H9 (cell line): ENCODE results near the gene OR6J1. TPM values are rescaled to one million over a fixed set of nuclear protein-coding genes. Genes with fewer than 3 reads are reported as not detected.
A peak's percentile ranks its signal among the peaks of the same experiment; 100 is the strongest.

Experiments
- DNase-seq: peaks from one replicate; pipeline ENCODE4 v3.0.0-alpha.2; 2017
- H2AFZ ChIP-seq: one replicate; pipeline ENCODE4 v1.6.1; 2013; ENCODE audit warnings: mild to moderate bottlenecking, low read length, control low read depth, moderate library complexity
- H2AK5ac ChIP-seq: 2 replicates; pipeline ENCODE4 v1.6.1; 2013; ENCODE audit warnings: low read length, control low read depth, mixed read lengths; ENCODE audit not compliant: insufficient read length
- H2BK120ac ChIP-seq: one replicate; pipeline ENCODE4 v1.6.1; 2013; ENCODE audit warnings: low read depth, mild to moderate bottlenecking, low read length, control low read depth, inconsistent platforms; ENCODE audit not compliant: poor library complexity, severe bottlenecking
- H2BK12ac ChIP-seq: 2 replicates; pipeline ENCODE4 v1.6.1; 2013; ENCODE audit warnings: low read length, control low read depth, mixed read lengths, low read depth; ENCODE audit not compliant: insufficient read length
- H2BK15ac ChIP-seq: 2 replicates; pipeline ENCODE4 v1.6.1; 2013; ENCODE audit warnings: low read depth, low read length, control low read depth
- H2BK20ac ChIP-seq: one replicate; pipeline ENCODE4 v1.6.1; 2013; ENCODE audit warnings: low read depth, mild to moderate bottlenecking, low read length, control low read depth, inconsistent platforms; ENCODE audit not compliant: poor library complexity, severe bottlenecking
- H2BK5ac ChIP-seq: 2 replicates; pipeline ENCODE4 v1.6.1; 2013; ENCODE audit warnings: low read length, control low read depth, mixed read lengths; ENCODE audit not compliant: insufficient read length
- H3K14ac ChIP-seq: 2 replicates; pipeline ENCODE4 v1.6.1; 2013; ENCODE audit warnings: low read length, control low read depth; ENCODE audit not compliant: insufficient read depth
- H3K18ac ChIP-seq: 2 replicates; pipeline ENCODE4 v1.6.1; 2013; ENCODE audit warnings: low read depth, mild to moderate bottlenecking, mixed read lengths, low read length, control low read depth; ENCODE audit not compliant: insufficient read length
- H3K23ac ChIP-seq: 2 replicates; pipeline ENCODE4 v1.6.1; 2013; ENCODE audit warnings: low read length, control low read depth, mixed read lengths, low read depth; ENCODE audit not compliant: insufficient read length
- H3K23me2 ChIP-seq: 2 replicates; pipeline ENCODE4 v1.6.1; 2013; ENCODE audit warnings: low read depth, mild to moderate bottlenecking, mixed read lengths, low read length, control low read depth; ENCODE audit not compliant: insufficient read length, poor library complexity, severe bottlenecking
- H3K27ac ChIP-seq: 2 replicates; pipeline ENCODE4 v1.5.1; 2013; ENCODE audit warnings: low read length, control low read depth, mixed read lengths, low read depth; ENCODE audit not compliant: insufficient read length
- H3K27me3 ChIP-seq: 2 replicates; pipeline ENCODE4 v1.6.1; 2013; ENCODE audit warnings: low read length, control low read depth, inconsistent platforms; ENCODE audit not compliant: insufficient read depth
- H3K4ac ChIP-seq: 2 replicates; pipeline ENCODE4 v1.6.1; 2013; ENCODE audit warnings: low read depth, mild to moderate bottlenecking, control low read depth, inconsistent platforms, low read length, moderate library complexity
- H3K4me1 ChIP-seq: 2 replicates; pipeline ENCODE4 v1.6.1; 2013; ENCODE audit warnings: low read length, control low read depth, inconsistent platforms; ENCODE audit not compliant: insufficient read depth
- H3K4me2 ChIP-seq: 2 replicates; pipeline ENCODE4 v1.6.1; 2013; ENCODE audit warnings: low read length, control low read depth, mixed read lengths; ENCODE audit not compliant: insufficient read length, insufficient read depth
- H3K56ac ChIP-seq: 2 replicates; pipeline ENCODE4 v1.6.1; 2013; ENCODE audit warnings: low read depth, mild to moderate bottlenecking, mixed read lengths, low read length, control low read depth; ENCODE audit not compliant: insufficient read length
- H3K79me1 ChIP-seq: 2 replicates; pipeline ENCODE4 v1.6.1; 2013; ENCODE audit warnings: low read depth, mild to moderate bottlenecking, moderate library complexity, low read length, control low read depth, inconsistent platforms; ENCODE audit not compliant: insufficient read depth, poor library complexity, severe bottlenecking
- H3K79me2 ChIP-seq: 2 replicates; pipeline ENCODE4 v1.6.1; 2013; ENCODE audit warnings: low read length, control low read depth, inconsistent platforms; ENCODE audit not compliant: insufficient read depth
- H3K9ac ChIP-seq: 2 replicates; pipeline ENCODE4 v1.6.1; 2013; ENCODE audit warnings: low read length, control low read depth, mixed read lengths; ENCODE audit not compliant: insufficient read length; ENCODE audit errors: extremely low read depth
- H3K9me3 ChIP-seq: one replicate; pipeline ENCODE4 v1.6.1; 2013; ENCODE audit warnings: low read depth, low read length, inconsistent platforms; ENCODE audit not compliant: control insufficient read depth
- H3T11ph ChIP-seq: one replicate; pipeline ENCODE4 v1.6.1; 2013; ENCODE audit warnings: mild to moderate bottlenecking, low read length, control low read depth, inconsistent platforms
- H4K20me1 ChIP-seq: one replicate; pipeline ENCODE4 v1.6.1; 2013; ENCODE audit not compliant: control insufficient read depth, insufficient read length, insufficient read depth
- H4K5ac ChIP-seq: 2 replicates; pipeline ENCODE4 v1.6.1; 2013; ENCODE audit warnings: low read depth, mild to moderate bottlenecking, mixed read lengths, low read length, control low read depth; ENCODE audit not compliant: insufficient read length
- H4K8ac ChIP-seq: replicated peaks from 2 replicates; pipeline ENCODE4 v1.6.1; 2013; ENCODE audit warnings: low read length, control low read depth, mixed read lengths, low read depth; ENCODE audit not compliant: insufficient read length
- H4K91ac ChIP-seq: 2 replicates; pipeline ENCODE4 v1.6.1; 2013; ENCODE audit warnings: low read depth, mild to moderate bottlenecking, moderate library complexity, mixed read lengths, low read length, control low read depth; ENCODE audit not compliant: insufficient read length
- H3K27ac Mint-ChIP-seq, 3 experiments: 2 replicates in 2 of 3; 3 replicates in 1 of 3; pipeline ENCODE4 v1.8.0; 2020 to 2021; ENCODE audit warnings: mixed read lengths in 3 of 3, mild to moderate bottlenecking in 1 of 3, moderate library complexity in 1 of 3
- H3K27me3 Mint-ChIP-seq: 2 replicates; pipeline ENCODE4 v1.8.0; 2021; ENCODE audit warnings: low read depth, mild to moderate bottlenecking, moderate library complexity, mixed read lengths
- H3K36me3 Mint-ChIP-seq, 3 experiments: 2 replicates in 2 of 3; 3 replicates in 1 of 3; pipeline ENCODE4 v1.8.0; 2020 to 2021; ENCODE audit warnings: low read depth in 3 of 3, mixed read lengths in 3 of 3; ENCODE audit not compliant: insufficient read depth in 1 of 3
- H3K4me1 Mint-ChIP-seq, 2 experiments: 2 replicates each; pipeline ENCODE4 v1.8.0; 2020; ENCODE audit warnings: mixed read lengths in 2 of 2
- H3K4me3 Mint-ChIP-seq, 2 experiments: 2 replicates in 1 of 2; 3 replicates in 1 of 2; pipeline ENCODE4 v1.8.0; 2020 to 2021; ENCODE audit warnings: mild to moderate bottlenecking in 2 of 2, mixed read lengths in 2 of 2, moderate library complexity in 1 of 2
- H3K9me3 Mint-ChIP-seq, 2 experiments: 2 replicates in 1 of 2; 3 replicates in 1 of 2; pipeline ENCODE4 v1.8.0; 2020; ENCODE audit warnings: mild to moderate bottlenecking in 2 of 2, mixed read lengths in 2 of 2, moderate library complexity in 1 of 2
- WGBS: extraction: QIAGEN DNeasy Blood & Tissue Kit; methylation state at CpG from one replicate; pipeline ENCODE4 v1.1.7; 2013; ENCODE audit warnings: missing lambda C conversion rate, low lambda C conversion rate, mixed read lengths; ENCODE audit not compliant: insufficient read length; ENCODE audit errors: extremely low coverage; 5-methylcytosine and 5-hydroxymethylcytosine counted together
- total RNA-seq: library from RNA; stranded (reverse); gene quantifications from 2 replicates; pipeline ENCODE4 v1.2.1, GENCODE V29; 2021
- TF ChIP-seq, protein P1 (sequence below): fragments of 200-600 bp; sonication (generic); conservative IDR thresholded peaks from 3 replicates; pipeline ENCODE4 v1.8.0; 2021; ENCODE audit warnings: antibody characterized with exemption, mild to moderate bottlenecking

OR6J1 gene
- total RNA-seq, 1 experiment from 2014 or later = not detected

GRCh38 chr14:22598099-22598895, 45.9 kb downstream of the OR6J1 start, which contains the start of gene ABHD4:
ABHD4 (plus strand) TSS chr14:22598300; CDS start chr14:22598307, 7 bp downstream.
- Histone ChIP-seq H3K4me2 (peak within 1 kb of the TSS; percentile 86), H3K79me1 (no peaks in the 10 kb centered on the region), H3K4ac (no peak within 1 kb of the TSS), H4K91ac (no peak within 1 kb of the TSS), H4K8ac (no peak within 1 kb of the TSS), H3K56ac (no peak within 1 kb of the TSS), H3K27ac (no peak within 1 kb of the TSS), H2BK5ac (peak within 1 kb of the TSS; percentile 33), H2AFZ (peak within 1 kb of the TSS; percentile 91), H3K23ac (no peak within 1 kb of the TSS), H2AK5ac (no peak within 1 kb of the TSS), H2BK20ac (no peak within 1 kb of the TSS), H3K79me2 (no peaks in the 10 kb centered on the region), H3K4me1 (peaks cover 3% of the 10 kb centered on the region; the same call in 1 of the 2 replicates), H3K18ac (peak within 1 kb of the TSS; percentile 74), H3K23me2 (peaks cover 9% of the 10 kb centered on the region), H2BK120ac (no peak within 1 kb of the TSS), H3K14ac (peak within 1 kb of the TSS; percentile 88), H3K9me3 (no peaks in the 10 kb centered on the region), H4K20me1 (no peaks in the 10 kb centered on the region), H4K5ac (no peak within 1 kb of the TSS), H3K9ac (peak within 1 kb of the TSS; percentile 91), H3K27me3 (no peaks in the 10 kb centered on the region), H2BK15ac (no peak within 1 kb of the TSS), H3T11ph (no peak within 1 kb of the TSS), H2BK12ac (no peak within 1 kb of the TSS)
- WGBS = no CpG with 5 or more reads among the region's 49 CpGs
- H3K4me3 Mint-ChIP-seq = peak within 1 kb of the TSS; percentile 98 to 99
- peaks cover 14 to 19% (median 16%) of the 10 kb centered on the region in 3 experiments for H3K36me3 Mint-ChIP-seq
- TF ChIP-seq, protein P1, sequence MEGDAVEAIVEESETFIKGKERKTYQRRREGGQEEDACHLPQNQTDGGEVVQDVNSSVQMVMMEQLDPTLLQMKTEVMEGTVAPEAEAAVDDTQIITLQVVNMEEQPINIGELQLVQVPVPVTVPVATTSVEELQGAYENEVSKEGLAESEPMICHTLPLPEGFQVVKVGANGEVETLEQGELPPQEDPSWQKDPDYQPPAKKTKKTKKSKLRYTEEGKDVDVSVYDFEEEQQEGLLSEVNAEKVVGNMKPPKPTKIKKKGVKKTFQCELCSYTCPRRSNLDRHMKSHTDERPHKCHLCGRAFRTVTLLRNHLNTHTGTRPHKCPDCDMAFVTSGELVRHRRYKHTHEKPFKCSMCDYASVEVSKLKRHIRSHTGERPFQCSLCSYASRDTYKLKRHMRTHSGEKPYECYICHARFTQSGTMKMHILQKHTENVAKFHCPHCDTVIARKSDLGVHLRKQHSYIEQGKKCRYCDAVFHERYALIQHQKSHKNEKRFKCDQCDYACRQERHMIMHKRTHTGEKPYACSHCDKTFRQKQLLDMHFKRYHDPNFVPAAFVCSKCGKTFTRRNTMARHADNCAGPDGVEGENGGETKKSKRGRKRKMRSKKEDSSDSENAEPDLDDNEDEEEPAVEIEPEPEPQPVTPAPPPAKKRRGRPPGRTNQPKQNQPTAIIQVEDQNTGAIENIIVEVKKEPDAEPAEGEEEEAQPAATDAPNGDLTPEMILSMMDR = no peak
- peak within 1 kb of the TSS; percentile 97 to 99 (median 97) for H3K27ac Mint-ChIP-seq
- H3K4me1 Mint-ChIP-seq = peaks cover 21 to 24% of the 10 kb centered on the region in 2 experiments
- peaks cover 1% of the 10 kb centered on the region; the same call in 1 of the 2 replicates for H3K27me3 Mint-ChIP-seq
- DNase-seq = peak; percentile 84
- no peaks in the 10 kb centered on the region; a peak in 1 of 5 replicates for H3K9me3 Mint-ChIP-seq
